ENCODE data around the gene FAT1. TPM values are rescaled to one million over a fixed set of nuclear protein-coding genes. Genes with fewer than 3 reads are reported as not detected.
A peak's percentile ranks its signal among the peaks of the same experiment; 100 is the strongest.

Gene FAT1
- total RNA-seq, 1 donor from 2014 or later, result 408 TPM

DNA sequence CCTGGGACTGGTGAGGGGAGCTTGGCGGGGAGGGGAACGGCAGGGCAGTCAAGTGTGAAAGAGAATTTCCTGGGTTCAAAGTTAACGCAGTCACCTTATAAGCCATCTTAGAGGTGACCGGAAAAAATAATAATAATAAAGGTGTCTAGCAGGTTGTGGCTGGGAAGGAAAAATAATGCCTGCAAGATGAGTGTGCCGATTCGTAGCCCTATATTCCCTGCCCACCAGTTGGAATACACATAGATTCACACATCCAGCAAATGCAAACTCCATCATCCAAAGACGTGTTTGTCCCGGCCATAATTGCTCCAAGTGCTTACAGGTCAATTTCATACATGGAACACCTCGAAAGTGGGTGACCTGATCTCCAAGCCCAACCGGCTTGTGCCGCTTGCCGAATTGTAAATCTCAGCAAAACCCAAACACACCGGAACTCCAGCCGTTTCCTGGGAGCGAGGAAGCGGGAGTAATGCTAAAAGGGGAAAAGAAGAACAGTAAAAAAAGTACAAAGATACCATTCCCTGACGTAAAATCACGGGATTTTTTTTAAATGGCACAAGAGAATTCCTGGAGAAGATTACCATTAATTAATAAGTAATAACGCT lies 1.3 kb upstream of the FAT1 start:
- peak overlapping the region; percentile 97 for H3K27ac Mint-ChIP-seq (ENCODE audit: unreplicated experiment)
- no peak for DNase-seq (ENCODE audit: extremely low spot score, unreplicated experiment)
- H3K36me3 Mint-ChIP-seq (ENCODE audit: unreplicated experiment), result no peaks in the 10 kb centered on the region
- peak overlapping the region; percentile 96 for H3K4me3 Mint-ChIP-seq (ENCODE audit: unreplicated experiment)
- H3K4me1 Mint-ChIP-seq (ENCODE audit: unreplicated experiment), result peaks cover 44% of the 10 kb centered on the region
- H3K27me3 Mint-ChIP-seq (ENCODE audit: unreplicated experiment), result no peaks in the 10 kb centered on the region
- H3K9me3 Mint-ChIP-seq (ENCODE audit: unreplicated experiment), result no peaks in the 10 kb centered on the region
- TF ChIP-seq, protein P1, sequence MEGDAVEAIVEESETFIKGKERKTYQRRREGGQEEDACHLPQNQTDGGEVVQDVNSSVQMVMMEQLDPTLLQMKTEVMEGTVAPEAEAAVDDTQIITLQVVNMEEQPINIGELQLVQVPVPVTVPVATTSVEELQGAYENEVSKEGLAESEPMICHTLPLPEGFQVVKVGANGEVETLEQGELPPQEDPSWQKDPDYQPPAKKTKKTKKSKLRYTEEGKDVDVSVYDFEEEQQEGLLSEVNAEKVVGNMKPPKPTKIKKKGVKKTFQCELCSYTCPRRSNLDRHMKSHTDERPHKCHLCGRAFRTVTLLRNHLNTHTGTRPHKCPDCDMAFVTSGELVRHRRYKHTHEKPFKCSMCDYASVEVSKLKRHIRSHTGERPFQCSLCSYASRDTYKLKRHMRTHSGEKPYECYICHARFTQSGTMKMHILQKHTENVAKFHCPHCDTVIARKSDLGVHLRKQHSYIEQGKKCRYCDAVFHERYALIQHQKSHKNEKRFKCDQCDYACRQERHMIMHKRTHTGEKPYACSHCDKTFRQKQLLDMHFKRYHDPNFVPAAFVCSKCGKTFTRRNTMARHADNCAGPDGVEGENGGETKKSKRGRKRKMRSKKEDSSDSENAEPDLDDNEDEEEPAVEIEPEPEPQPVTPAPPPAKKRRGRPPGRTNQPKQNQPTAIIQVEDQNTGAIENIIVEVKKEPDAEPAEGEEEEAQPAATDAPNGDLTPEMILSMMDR (IDR thresholded peaks at IDR 0.05), result no peak

DNA sequence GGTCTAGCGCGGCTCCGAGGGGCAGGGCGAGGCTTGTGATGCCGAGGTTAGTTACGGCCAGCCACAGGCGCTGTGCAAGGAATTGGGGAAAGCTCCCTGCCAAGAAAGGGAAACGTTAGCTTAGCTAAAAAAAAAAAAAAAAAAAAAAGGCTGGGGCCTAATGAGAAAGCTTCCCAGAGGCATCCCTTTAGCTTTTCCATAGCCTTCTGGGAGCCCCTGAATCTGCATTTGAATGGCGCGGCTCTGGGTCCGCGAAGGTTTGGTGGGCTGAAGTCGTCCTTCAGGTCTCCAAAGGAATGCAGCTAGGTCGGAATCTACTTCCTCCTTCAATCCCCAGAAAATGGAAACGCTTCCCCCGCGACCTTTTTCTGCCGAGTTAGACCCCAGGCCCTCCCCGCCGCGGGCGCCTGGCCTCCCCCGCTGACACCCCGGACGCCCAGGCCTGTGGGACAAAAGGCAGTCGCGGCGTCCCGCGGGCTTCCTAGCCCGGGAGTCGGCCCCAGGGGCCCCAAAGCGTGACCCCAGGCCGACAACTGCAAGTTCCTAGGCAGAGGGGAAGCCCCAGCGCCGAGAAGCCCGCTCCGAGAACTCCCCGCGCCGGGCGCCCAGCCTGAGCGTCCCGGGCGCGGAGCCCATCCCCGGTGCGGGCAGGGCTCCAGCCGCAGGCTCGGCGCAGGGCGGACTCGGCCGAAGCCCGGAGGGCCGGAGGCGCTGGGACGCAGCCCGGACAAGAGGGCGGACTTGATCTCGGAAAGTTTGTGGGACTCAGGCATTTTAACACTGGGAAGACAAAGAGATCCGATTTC lies 605 bp upstream of the FAT1 start:
- peaks cover 41% of the 10 kb centered on the region for H3K4me1 Mint-ChIP-seq (ENCODE audit: unreplicated experiment)
- H3K27me3 Mint-ChIP-seq (ENCODE audit: unreplicated experiment), result no peaks in the 10 kb centered on the region
- H3K36me3 Mint-ChIP-seq (ENCODE audit: unreplicated experiment), result no peaks in the 10 kb centered on the region
- H3K9me3 Mint-ChIP-seq (ENCODE audit: unreplicated experiment), result no peaks in the 10 kb centered on the region
- DNase-seq (ENCODE audit: extremely low spot score, unreplicated experiment), result peak; percentile 86
- H3K4me3 Mint-ChIP-seq (ENCODE audit: unreplicated experiment), result peak overlapping the region; percentile 96
- TF ChIP-seq, protein P1 (IDR thresholded peaks at IDR 0.05), result no peak
- H3K27ac Mint-ChIP-seq (ENCODE audit: unreplicated experiment), result peak overlapping the region; percentile 97

- peaks cover 2% of the 10 kb centered on the region for H3K9me3 Mint-ChIP-seq (ENCODE audit: unreplicated experiment)
- peak overlapping the region; percentile 90 for H3K4me3 Mint-ChIP-seq (ENCODE audit: unreplicated experiment)
- peaks cover 30% of the 10 kb centered on the region for H3K4me1 Mint-ChIP-seq (ENCODE audit: unreplicated experiment)
- peaks cover 2% of the 10 kb centered on the region for H3K36me3 Mint-ChIP-seq (ENCODE audit: unreplicated experiment)
- H3K27ac Mint-ChIP-seq (ENCODE audit: unreplicated experiment), result peak overlapping the region; percentile 88
- no peaks in the 10 kb centered on the region for H3K27me3 Mint-ChIP-seq (ENCODE audit: unreplicated experiment)
- no peak for DNase-seq (ENCODE audit: extremely low spot score, unreplicated experiment)
- TF ChIP-seq, protein P1 (IDR thresholded peaks at IDR 0.05), result no peak
Measured at GRCh38 chr4:186722796-186723291, 812 bp downstream of the FAT1 start.

DNA sequence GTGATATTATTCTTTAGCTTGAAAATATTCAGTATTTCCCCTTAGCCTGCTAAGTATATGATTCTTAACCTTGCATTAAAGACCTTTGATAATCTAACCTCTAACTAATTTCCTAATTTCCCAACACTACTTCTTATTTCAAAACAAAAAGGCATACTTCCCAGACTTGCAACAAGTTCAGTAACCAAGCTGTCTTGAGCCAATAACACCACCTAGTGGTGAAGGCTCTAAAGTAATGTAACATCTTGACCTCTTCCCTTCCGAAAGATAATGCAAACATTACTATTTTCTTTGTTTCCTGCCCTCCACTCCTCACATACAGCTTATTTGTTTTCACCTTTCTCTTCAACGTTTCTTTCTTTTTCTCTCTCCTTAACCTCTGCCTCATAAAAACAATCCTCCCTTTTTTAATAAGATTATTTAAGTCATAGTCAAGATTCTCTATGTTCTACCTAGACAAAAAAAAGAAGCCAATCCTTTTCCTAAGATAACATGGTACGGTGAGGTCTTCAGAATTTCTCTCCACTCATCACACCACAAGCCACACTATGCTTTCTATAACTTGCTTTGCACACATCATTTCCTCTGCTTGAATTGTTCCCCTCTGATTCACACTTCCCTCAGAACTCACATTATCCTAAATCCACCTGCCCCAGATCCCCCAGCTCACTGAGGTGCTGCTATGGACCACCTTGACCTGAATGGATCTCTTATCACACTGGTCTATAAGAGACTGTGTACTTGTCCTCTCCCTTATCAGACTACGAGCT lies 3.5 kb downstream of the FAT1 start:
- Mint-ChIP-seq H3K27ac (ENCODE audit: unreplicated experiment) (no peak overlapping the region), H3K27me3 (ENCODE audit: unreplicated experiment) (no peaks in the 10 kb centered on the region), H3K4me3 (ENCODE audit: unreplicated experiment) (no peak overlapping the region), H3K36me3 (ENCODE audit: unreplicated experiment) (peaks cover 9% of the 10 kb centered on the region), H3K9me3 (ENCODE audit: unreplicated experiment) (peaks cover 5% of the 10 kb centered on the region), H3K4me1 (ENCODE audit: unreplicated experiment) (peaks cover 46% of the 10 kb centered on the region)
- no peak for DNase-seq (ENCODE audit: extremely low spot score, unreplicated experiment)
- TF ChIP-seq, protein P1 (IDR thresholded peaks at IDR 0.05), result peak; percentile 59
